MM.1S (cell line): ENCODE measurements around the gene RPS6KA2.

Experiments
- CTCF ChIP-seq: fragments of 300-600 bp; sonication (generic); IDR thresholded peaks from 2 replicates; pipeline ENCODE4 v1.5.1; 2016; ENCODE audit warnings: antibody characterized with exemption, low read length, mixed read lengths
- EZH2 ChIP-seq: fragments of 300-600 bp; sonication (generic); optimal IDR thresholded peaks from 2 replicates; pipeline ENCODE3; 2017; ENCODE audit warnings: low read depth, mild to moderate bottlenecking, antibody characterized with exemption, low read length, mixed read lengths

GRCh38 chr6:166589337-166589731 is 37.7 kb downstream of the RPS6KA2 start:
- no peak for TF ChIP-seq EZH2
- no peak for TF ChIP-seq CTCF
